A549 treated with CpdA at 1 μM for 4 hours (cell line): ENCODE measurements around the gene PPP1R15A. TPM values are rescaled to one million over a fixed set of nuclear protein-coding genes. Genes with fewer than 3 reads are reported as not detected.

Source experiments
- total RNA-seq: library from RNA; stranded (reverse); fragments of 200-300 nt; extraction: Qiagen RNA extraction; gene quantifications from 5 replicates; pipeline ENCODE4 v1.2.3, GENCODE V29; 2022; ENCODE audit warnings: low read depth

The PPP1R15A gene
- 94.1 to 157 TPM (median 116 TPM) in 5 replicates for total RNA-seq

DNA sequence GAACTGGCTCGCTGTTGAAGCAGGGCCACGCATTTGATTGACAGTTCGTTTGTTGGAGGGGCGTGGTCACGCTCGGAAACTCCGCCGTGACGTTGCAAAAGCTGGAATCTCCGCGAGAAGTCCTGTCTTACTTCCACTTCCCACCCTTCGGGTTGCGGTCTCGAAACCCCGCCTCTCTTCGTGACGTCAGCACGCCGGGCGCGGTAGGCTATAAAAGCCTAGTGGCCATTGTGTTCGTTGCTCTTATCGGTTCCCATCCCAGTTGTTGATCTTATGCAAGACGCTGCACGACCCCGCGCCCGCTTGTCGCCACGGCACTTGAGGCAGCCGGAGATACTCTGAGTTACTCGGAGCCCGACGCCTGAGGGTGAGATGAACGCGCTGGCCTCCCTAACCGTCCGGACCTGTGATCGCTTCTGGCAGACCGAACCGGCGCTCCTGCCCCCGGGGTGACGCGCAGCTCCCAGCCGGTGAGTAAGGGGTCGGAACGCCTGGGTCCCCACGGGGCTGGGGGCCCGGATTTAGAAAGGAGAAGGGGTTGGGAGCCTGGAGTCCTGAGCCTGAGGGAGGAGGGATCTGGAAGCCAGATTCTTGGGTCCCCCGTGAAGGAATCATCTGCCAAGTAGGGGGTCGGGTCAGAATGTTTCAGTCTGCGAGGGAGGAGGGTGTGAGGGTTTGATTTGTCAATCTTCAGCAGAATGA lies at the start of gene PPP1R15A:
TSS of gene PPP1R15A (plus strand) at position 240 of the 702 bp plus-strand sequence. CDS start 813 bp downstream, outside the sequence.

DNA sequence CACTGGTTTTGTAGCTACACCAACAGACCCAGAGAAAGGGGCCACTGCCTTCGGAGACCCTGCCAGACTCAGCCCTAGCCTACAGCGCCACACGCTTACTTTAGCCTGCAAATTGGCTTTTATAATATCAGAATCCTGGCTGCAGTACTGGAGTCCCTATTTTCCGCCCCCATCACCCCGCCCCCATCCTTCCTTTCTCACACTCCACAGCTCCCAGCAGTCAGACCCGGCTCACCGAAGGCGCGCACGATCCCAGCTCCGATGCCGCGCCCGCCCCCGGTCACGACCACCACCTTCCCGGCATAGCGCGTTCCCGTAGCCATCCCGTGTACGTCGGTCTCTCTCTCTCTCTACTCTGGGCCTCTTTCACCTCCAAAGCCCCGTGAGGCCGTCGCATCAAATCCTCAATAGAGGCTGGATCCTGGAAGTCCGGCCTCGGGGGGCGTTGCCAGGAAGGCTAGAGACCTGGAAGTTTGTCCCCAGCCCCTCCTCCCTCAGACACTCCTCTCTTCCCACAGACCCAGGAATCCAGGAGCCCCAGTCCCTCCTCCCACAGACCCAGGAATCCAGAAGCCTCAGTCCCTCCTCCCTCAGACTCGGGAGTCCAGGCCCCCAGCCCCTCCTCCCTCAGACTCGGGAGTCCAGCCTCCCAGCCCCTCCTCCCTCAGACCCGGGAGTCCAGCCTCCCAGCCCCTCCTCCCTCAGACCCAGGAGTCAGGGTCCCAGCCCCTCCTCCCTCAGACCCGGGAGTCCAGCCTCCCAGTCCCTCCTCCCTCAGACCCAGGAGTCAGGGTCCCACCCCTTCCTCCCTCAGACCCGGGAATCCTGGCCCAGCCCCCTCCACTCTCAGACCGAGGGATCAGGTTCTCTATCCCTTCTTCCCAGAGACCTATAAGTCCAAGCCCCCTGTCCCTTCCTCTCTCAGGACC lies 35.9 kb upstream of the PPP1R15A start, which contains the start of gene HSD17B14:
TSS of gene HSD17B14 (minus strand) at position 403 of the 929 bp plus-strand sequence. CDS start at position 323, 80 bp downstream.

DNA sequence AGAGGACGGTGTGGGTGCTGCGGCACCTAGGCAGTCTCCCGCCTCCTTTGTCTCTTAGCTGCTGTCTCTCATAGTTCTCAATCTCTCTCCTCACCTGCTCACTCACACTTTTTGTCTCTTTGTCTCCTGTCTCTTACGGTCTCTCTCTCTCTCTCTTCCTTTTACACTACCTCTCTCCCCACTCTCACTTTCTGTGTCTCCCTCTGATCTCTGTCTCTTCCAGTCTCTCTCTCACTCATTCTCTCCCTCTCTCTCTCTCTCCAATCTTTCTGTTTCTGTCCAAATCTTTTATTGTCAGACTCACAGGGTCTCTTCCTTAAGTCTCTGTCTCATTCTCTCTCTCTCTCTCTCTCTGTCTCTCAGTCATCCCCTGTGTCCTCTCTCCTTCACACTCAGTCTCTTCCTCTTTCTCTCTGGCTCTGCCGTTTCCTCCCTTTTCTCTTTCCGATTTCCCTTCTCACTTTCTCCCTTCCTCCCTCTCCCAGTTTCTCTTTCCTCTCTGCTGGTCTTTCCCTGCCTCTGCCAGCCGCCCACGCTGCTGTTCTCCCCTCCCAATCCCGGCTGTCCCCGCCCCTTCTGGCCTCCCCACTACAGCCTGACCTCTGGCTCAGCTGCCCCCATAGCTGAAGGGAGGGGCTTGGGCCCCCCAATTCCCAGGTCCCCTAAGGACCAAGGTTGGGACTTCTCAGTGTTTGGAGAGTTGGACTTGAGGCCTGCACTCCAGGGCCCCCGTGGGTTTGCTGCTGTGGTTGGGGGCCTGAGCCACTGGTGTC lies 3.9 kb upstream of the PPP1R15A start, which contains the start of gene PLEKHA4:
TSS of gene PLEKHA4 (minus strand) at position 504 of the 773 bp plus-strand sequence. CDS start 997 bp downstream, outside the sequence.

DNA sequence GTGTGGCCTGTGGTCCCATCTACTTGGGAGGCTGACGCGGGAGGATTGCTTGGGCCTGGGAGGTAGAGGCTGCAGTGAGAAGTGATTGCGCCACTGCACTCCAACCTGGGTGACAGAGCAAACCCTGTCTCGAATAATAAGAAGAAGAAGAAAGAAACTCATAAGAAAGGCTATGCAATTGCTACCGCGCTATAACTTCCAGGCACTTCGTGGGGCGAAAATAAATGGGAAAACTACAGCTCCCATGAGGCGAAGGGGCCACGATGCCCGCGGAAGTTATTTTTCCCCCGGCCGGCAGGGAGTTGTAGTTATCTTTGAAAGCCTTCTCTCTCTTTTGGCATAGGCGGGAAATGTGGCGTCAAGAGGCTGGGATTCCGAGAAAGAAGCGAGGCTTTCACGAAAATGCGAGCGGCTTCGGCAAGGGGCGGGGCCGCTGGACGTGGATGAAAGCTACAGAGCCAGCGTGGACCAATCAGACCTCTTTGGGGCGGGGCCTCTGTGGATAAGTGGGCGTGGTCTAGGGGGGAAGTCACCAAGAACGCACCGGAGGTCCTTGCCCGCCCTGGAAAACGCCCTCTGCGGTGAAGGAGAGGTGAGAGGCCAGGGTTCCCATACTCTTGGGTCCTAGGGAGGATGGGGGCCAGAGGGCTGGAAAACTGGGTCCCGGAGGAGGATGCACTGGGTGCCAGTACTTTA lies 27.7 kb downstream of the PPP1R15A start, which contains the start of gene NUCB1:
TSS of gene NUCB1 (plus strand) at position 532 of the 696 bp plus-strand sequence. CDS start 485 bp downstream, outside the sequence.

Other genes with a start within 250 kb of the PPP1R15A start
- gene DBP, start 235.0 kb upstream of the PPP1R15A start, total RNA-seq: 1.4 to 3.5 TPM (median 2.5 TPM) in 5 replicates
- gene CA11, start 226.2 kb upstream of the PPP1R15A start, total RNA-seq: 8.7 to 12.3 TPM (median 9.7 TPM) in 5 replicates
- gene NTN5, start 199.4 kb upstream of the PPP1R15A start, total RNA-seq: 0.10 to 0.25 TPM (median 0.20 TPM) in 4 of 5 replicates, not detected in the other
- gene FUT2, start 176.4 kb upstream of the PPP1R15A start, total RNA-seq: not detected in 5 replicates
- gene MAMSTR, start 152.7 kb upstream of the PPP1R15A start, total RNA-seq: 0.35 to 0.71 TPM (median 0.51 TPM) in 5 replicates
- 0.35 to 0.87 TPM (median 0.43 TPM) in 5 replicates for gene RASIP1, start 131.8 kb upstream of the PPP1R15A start, total RNA-seq
- not detected in 5 replicates for gene IZUMO1, start 125.5 kb upstream of the PPP1R15A start, total RNA-seq
- gene FUT1, start 119.8 kb upstream of the PPP1R15A start, total RNA-seq: 0.07 to 0.09 TPM (median 0.07 TPM) in 4 of 5 replicates, not detected in the other
- gene FGF21, start 116.9 kb upstream of the PPP1R15A start, total RNA-seq: 0.08 TPM in 1 of 5 replicates, not detected in the others
- gene BCAT2, start 61.4 kb upstream of the PPP1R15A start, total RNA-seq: 50.8 to 60.8 TPM (median 56.6 TPM) in 5 replicates
- 13.8 to 16.7 TPM (median 14.3 TPM) in 5 replicates for gene HSD17B14, start 35.9 kb upstream of the PPP1R15A start, total RNA-seq
- gene PLEKHA4, start 3.8 kb upstream of the PPP1R15A start, total RNA-seq: 1.5 to 3.4 TPM (median 2.2 TPM) in 5 replicates
- not detected in 5 replicates for gene TULP2, start 26.3 kb downstream of the PPP1R15A start, total RNA-seq
- gene NUCB1, start 27.9 kb downstream of the PPP1R15A start, total RNA-seq: 185 to 225 TPM (median 213 TPM) in 5 replicates
- gene DHDH, start 61.3 kb downstream of the PPP1R15A start, total RNA-seq: 1.2 to 2.2 TPM (median 1.5 TPM) in 5 replicates
- gene BAX, start 82.5 kb downstream of the PPP1R15A start, total RNA-seq: 295 to 420 TPM (median 376 TPM) in 5 replicates
- 18,205 to 25,130 TPM (median 20,428 TPM) in 5 replicates for gene FTL, start 92.9 kb downstream of the PPP1R15A start, total RNA-seq
- gene GYS1, start 120.9 kb downstream of the PPP1R15A start, total RNA-seq: 17.3 to 22.6 TPM (median 19.8 TPM) in 5 replicates
- gene RUVBL2, start 121.5 kb downstream of the PPP1R15A start, total RNA-seq: 219 to 243 TPM (median 229 TPM) in 5 replicates
- gene LHB, start 144.7 kb downstream of the PPP1R15A start, total RNA-seq: not detected in 5 replicates
- 0.09 to 0.44 TPM in 2 of 5 replicates, not detected in the others for gene CGB3, start 151.9 kb downstream of the PPP1R15A start, total RNA-seq
- gene CGB2, start 159.5 kb downstream of the PPP1R15A start, total RNA-seq: 0.27 to 0.70 TPM (median 0.32 TPM) in 4 of 5 replicates, not detected in the other
- gene CGB1, start 164.5 kb downstream of the PPP1R15A start, total RNA-seq: 0.27 to 0.64 TPM (median 0.38 TPM) in 3 of 5 replicates, not detected in the others
- 0.54 to 1.6 TPM (median 1.5 TPM) in 5 replicates for gene CGB5, start 171.4 kb downstream of the PPP1R15A start, total RNA-seq
- 2.1 to 8.1 TPM (median 4.6 TPM) in 5 replicates for gene CGB8, start 176.7 kb downstream of the PPP1R15A start, total RNA-seq
- gene CGB7, start 185.3 kb downstream of the PPP1R15A start, total RNA-seq: 0.59 to 0.80 TPM (median 0.72 TPM) in 5 replicates
- gene NTF4, start 192.4 kb downstream of the PPP1R15A start, total RNA-seq: 0.27 to 0.66 TPM (median 0.35 TPM) in 4 of 5 replicates, not detected in the other
- gene KCNA7, start 200.3 kb downstream of the PPP1R15A start, total RNA-seq: 0.01 TPM in 1 of 5 replicates, not detected in the others
- gene SNRNP70, start 213.0 kb downstream of the PPP1R15A start, total RNA-seq: 311 to 363 TPM (median 344 TPM) in 5 replicates
- 4.7 to 7.2 TPM (median 5.7 TPM) in 5 replicates for gene LIN7B, start 241.9 kb downstream of the PPP1R15A start, total RNA-seq
- gene C19orf73, start 246.7 kb downstream of the PPP1R15A start, total RNA-seq: 1.2 to 2.5 TPM (median 1.8 TPM) in 5 replicates
- 5.7 to 9.0 TPM (median 8.0 TPM) in 5 replicates for gene PPFIA3, start 247.1 kb downstream of the PPP1R15A start, total RNA-seq